Neuronal stem cell (in vitro differentiated cells): ENCODE results near the gene LAG3.
A peak's percentile ranks its signal among the peaks of the same experiment; 100 is the strongest.

Experiments
- DNase-seq: peaks from one replicate; pipeline ENCODE4 v3.0.0-alpha.2; 2013; ENCODE audit warnings: low spot score
- H2AFZ ChIP-seq: one replicate; pipeline ENCODE4 v1.6.1; 2013; ENCODE audit warnings: mild to moderate bottlenecking, low read length, inconsistent platforms
- H2AK5ac ChIP-seq: 2 replicates; pipeline ENCODE4 v1.6.1; 2013; ENCODE audit warnings: low read depth, mild to moderate bottlenecking, inconsistent platforms, low read length, moderate library complexity, mixed read lengths
- H2BK120ac ChIP-seq: 2 replicates; pipeline ENCODE4 v1.6.1; 2013; ENCODE audit warnings: low read depth, mild to moderate bottlenecking, inconsistent platforms, low read length, moderate library complexity, mixed read lengths
- H2BK12ac ChIP-seq: one replicate; pipeline ENCODE4 v1.6.1; 2013; ENCODE audit warnings: low read length, inconsistent platforms
- H2BK15ac ChIP-seq: 2 replicates; pipeline ENCODE4 v1.6.1; 2013; ENCODE audit warnings: mild to moderate bottlenecking, low read length, inconsistent platforms, mixed read lengths
- H2BK5ac ChIP-seq: one replicate; pipeline ENCODE4 v1.6.1; 2013; ENCODE audit warnings: inconsistent platforms, mild to moderate bottlenecking, low read length, moderate library complexity
- H3K14ac ChIP-seq: one replicate; pipeline ENCODE4 v1.6.1; 2013; ENCODE audit warnings: low read length, inconsistent platforms
- H3K18ac ChIP-seq: 2 replicates; pipeline ENCODE4 v1.6.1; 2013; ENCODE audit warnings: low read length, inconsistent platforms
- H3K23ac ChIP-seq: 2 replicates; pipeline ENCODE4 v1.6.1; 2013; ENCODE audit warnings: low read depth, mild to moderate bottlenecking, mixed read lengths, low read length, inconsistent platforms; ENCODE audit not compliant: poor library complexity
- H3K27ac ChIP-seq: replicated peaks from 3 replicates; pipeline ENCODE4 v1.5.1; 2013; ENCODE audit warnings: low read length, inconsistent platforms
- H3K27me3 ChIP-seq, 3 experiments: 2 replicates each; pipeline ENCODE4 v1.6.1; 2013; ENCODE audit warnings: low read length in 3 of 3, mild to moderate bottlenecking in 2 of 3, inconsistent platforms in 1 of 3, low read depth in 1 of 3, mixed read lengths in 1 of 3, moderate library complexity in 1 of 3; ENCODE audit not compliant: control insufficient read depth in 3 of 3, insufficient read depth in 3 of 3
- H3K36me3 ChIP-seq, 2 donors: replicated peaks in 1 of 2; 2 replicates each; pipeline ENCODE4 v1.6.1; 2013; ENCODE audit warnings: low read length in 2 of 2; ENCODE audit not compliant: control insufficient read depth in 2 of 2, insufficient read depth in 2 of 2
- H3K4ac ChIP-seq: 2 replicates; pipeline ENCODE4 v1.6.1; 2013; ENCODE audit warnings: inconsistent platforms, mild to moderate bottlenecking, low read length, moderate library complexity
- H3K4me1 ChIP-seq, 2 donors: 1 replicate in 1 of 2; 2 replicates in 1 of 2; pipeline ENCODE4 v1.6.1; 2013; ENCODE audit warnings: low read length in 2 of 2, low read depth in 1 of 2; ENCODE audit not compliant: control insufficient read depth in 2 of 2, insufficient read depth in 1 of 2
- H3K4me2 ChIP-seq: one replicate; pipeline ENCODE4 v1.6.1; 2013; ENCODE audit warnings: mild to moderate bottlenecking, low read length, inconsistent platforms; ENCODE audit not compliant: insufficient read depth, poor library complexity, severe bottlenecking
- H3K4me3 ChIP-seq, 2 donors: 2 replicates each; pipeline ENCODE4 v1.5.1; 2013; ENCODE audit warnings: low read length in 2 of 2, mild to moderate bottlenecking in 2 of 2, inconsistent platforms in 1 of 2, moderate library complexity in 1 of 2
- H3K79me1 ChIP-seq: one replicate; pipeline ENCODE4 v1.6.1; 2013; ENCODE audit warnings: low read depth, mild to moderate bottlenecking, inconsistent platforms, low read length, moderate library complexity
- H3K9ac ChIP-seq: one replicate; pipeline ENCODE4 v1.6.1; 2013; ENCODE audit warnings: mild to moderate bottlenecking, low read depth, low read length, inconsistent platforms; ENCODE audit not compliant: poor library complexity
- H3K9me3 ChIP-seq, 2 donors: replicated peaks in 1 of 2; 2 replicates each; pipeline versions ENCODE3 to v1.6.1; 2013; ENCODE audit warnings: low read length in 2 of 2, mild to moderate bottlenecking in 2 of 2, inconsistent platforms in 1 of 2, low read depth in 1 of 2, mixed read lengths in 1 of 2, moderate library complexity in 1 of 2; ENCODE audit not compliant: control insufficient read depth in 2 of 2, insufficient read depth in 1 of 2
- H4K8ac ChIP-seq: one replicate; pipeline ENCODE4 v1.6.1; 2013; ENCODE audit warnings: low read depth, mild to moderate bottlenecking, inconsistent platforms, low read length, moderate library complexity
- H4K91ac ChIP-seq: one replicate; pipeline ENCODE4 v1.6.1; 2013; ENCODE audit warnings: low read length, low read depth, mild to moderate bottlenecking, inconsistent platforms; ENCODE audit not compliant: poor library complexity
- WGBS, 2 donors: extraction: QIAGEN DNeasy Blood & Tissue Kit; methylation state at CpG; one replicate each; pipeline ENCODE4 v1.1.7; 2013; ENCODE audit warnings: missing lambda C conversion rate in 2 of 2, mixed read lengths in 1 of 2; ENCODE audit not compliant: insufficient read length in 2 of 2, insufficient replicate concordance in 1 of 2; ENCODE audit errors: extremely low coverage in 2 of 2; 5-methylcytosine and 5-hydroxymethylcytosine counted together

LAG3 gene

GRCh38 chr12:6786416-6787094 lies 14.2 kb downstream of the LAG3 start:
- Histone ChIP-seq H3K36me3 (no peaks in the 10 kb centered on the region), H3K4ac (no peak overlapping the region), H2BK12ac (no peak overlapping the region), H3K14ac (no peak overlapping the region), H3K79me1 (no peaks in the 10 kb centered on the region), H2BK120ac (no peak overlapping the region), H3K9ac (no peak overlapping the region), H3K18ac (no peak overlapping the region), H2AFZ (peak overlapping the region; percentile 55), H4K8ac (no peak overlapping the region), H4K91ac (no peak overlapping the region), H3K4me1 (peaks cover 9 to 18% of the 10 kb centered on the region in 2 donors), H3K23ac (no peak overlapping the region), H3K27me3 (no peaks in the 10 kb centered on the region), H2AK5ac (no peak overlapping the region), H3K9me3 (no peaks in the 10 kb centered on the region), H3K4me2 (peak overlapping the region; percentile 19), H3K4me3 (no peak overlapping the region), H2BK15ac (no peak overlapping the region), H3K27ac (no peak overlapping the region), H2BK5ac (no peak overlapping the region)
- DNase-seq = no peak
- WGBS, 2 donors = no CpG with 5 or more reads among the region's 9 CpGs

DNA sequence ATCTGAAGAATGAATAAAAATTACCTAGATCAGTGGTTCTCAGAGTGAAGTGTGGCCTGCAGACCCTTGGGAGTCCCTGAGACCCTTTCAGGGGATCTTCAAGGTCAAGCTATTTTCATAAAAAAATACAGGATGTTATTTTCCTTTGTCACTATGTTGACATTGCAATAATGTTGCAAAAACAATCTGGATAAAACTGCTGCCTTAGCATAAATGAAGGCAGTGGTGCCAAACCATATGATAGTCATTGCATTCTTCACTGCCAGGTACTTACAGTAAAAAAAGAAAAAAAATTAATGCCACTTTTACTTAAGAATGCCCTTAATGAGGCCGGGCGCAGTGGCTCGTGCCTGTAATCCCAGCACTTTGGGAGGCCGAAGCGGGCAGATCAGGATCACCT lies 15.0 kb downstream of the LAG3 start:
- no peak overlapping the region for H2AK5ac ChIP-seq
- no peak overlapping the region for H2BK15ac ChIP-seq
- whole genome bisulfite sequencing, 2 donors = no CpG with 5 or more reads among the region's 5 CpGs
- no peaks in the 10 kb centered on the region for H3K79me1 ChIP-seq
- H2AFZ ChIP-seq = peak overlapping the region; percentile 55
- H4K91ac ChIP-seq = no peak overlapping the region
- H3K27me3 ChIP-seq = no peaks in the 10 kb centered on the region
- H3K14ac ChIP-seq = no peak overlapping the region
- peaks cover 14 to 21% of the 10 kb centered on the region in 2 donors for H3K4me1 ChIP-seq
- H3K27ac ChIP-seq = no peak overlapping the region
- no peak overlapping the region for H2BK120ac ChIP-seq
- H2BK12ac ChIP-seq = no peak overlapping the region
- H2BK5ac ChIP-seq = no peak overlapping the region
- no peaks in the 10 kb centered on the region for H3K9me3 ChIP-seq
- no peak overlapping the region for H4K8ac ChIP-seq
- no peak overlapping the region for H3K18ac ChIP-seq
- H3K36me3 ChIP-seq = no peaks in the 10 kb centered on the region
- no peak for DNase-seq
- no peak overlapping the region for H3K4me2 ChIP-seq
- H3K4me3 ChIP-seq = no peak overlapping the region
- H3K4ac ChIP-seq = no peak overlapping the region
- no peak overlapping the region for H3K9ac ChIP-seq
- no peak overlapping the region for H3K23ac ChIP-seq

- Histone ChIP-seq H4K91ac (no peak within 1 kb of the TSS), H3K18ac (peak within 1 kb of the TSS; percentile 72), H3K36me3 (no peaks in the 10 kb centered on the region), H3K14ac (peak within 1 kb of the TSS; percentile 11), H3K27ac (no peak within 1 kb of the TSS), H3K23ac (no peak within 1 kb of the TSS), H3K4ac (no peak within 1 kb of the TSS), H3K4me1 (peaks cover 21 to 30% of the 10 kb centered on the region in 2 donors), H3K9ac (no peak within 1 kb of the TSS), H2BK12ac (peak within 1 kb of the TSS; percentile 47), H3K27me3 (no peaks in the 10 kb centered on the region), H2BK120ac (no peak within 1 kb of the TSS), H2AK5ac (peak within 1 kb of the TSS; percentile 24), H2AFZ (peak within 1 kb of the TSS; percentile 85), H3K4me2 (no peak within 1 kb of the TSS), H4K8ac (no peak within 1 kb of the TSS), H2BK15ac (peak within 1 kb of the TSS; percentile 53), H3K4me3 (peak within 1 kb of the TSS in 1 of 2 donors; percentile 51), H3K9me3 (no peaks in the 10 kb centered on the region), H3K79me1 (no peaks in the 10 kb centered on the region), H2BK5ac (no peak within 1 kb of the TSS)
- WGBS, 2 donors = no CpG with 5 or more reads among the region's 18 CpGs
- no peak for DNase-seq
Measured at GRCh38 chr12:6788972-6789924, 16.9 kb downstream of the LAG3 start, which contains the start of gene CD4. Gene CD4 (plus strand): TSS chr12:6789528. CDS start chr12:6800139, 10,611 bp downstream.
